HEK293T (cell line): ENCODE results near the gene SOCS2.

Experiments
- CTBP1 ChIP-seq: fragments of 450-650 bp; IDR thresholded peaks from 2 replicates; pipeline ENCODE4 v1.6.1; 2016; ENCODE audit warnings: borderline replicate concordance
- ELF4 ChIP-seq: fragments of 450-650 bp; IDR thresholded peaks from 2 replicates; pipeline ENCODE4 v1.6.1; 2017; ENCODE audit warnings: antibody characterized with exemption
- FOXA1 ChIP-seq: fragments of 450-650 bp; IDR thresholded peaks from 2 replicates; pipeline ENCODE4 v1.6.1; 2016; ENCODE audit warnings: mild to moderate bottlenecking
- FOXM1 ChIP-seq: fragments of 450-650 bp; IDR thresholded peaks from 2 replicates; pipeline ENCODE4 v1.6.1; 2017; ENCODE audit warnings: mild to moderate bottlenecking, borderline replicate concordance
- LEF1 ChIP-seq: fragments of 450-650 bp; IDR thresholded peaks from 2 replicates; pipeline ENCODE4 v1.6.1; 2017; ENCODE audit warnings: mild to moderate bottlenecking, borderline replicate concordance
- SP1 ChIP-seq: fragments of 450-650 bp; IDR thresholded peaks from 2 replicates; pipeline ENCODE4 v1.6.1; 2017
- SUZ12 ChIP-seq: fragments of 450-650 bp; IDR thresholded peaks from 2 replicates; pipeline ENCODE4 v1.6.1; 2016; ENCODE audit warnings: mild to moderate bottlenecking
- TARDBP ChIP-seq: fragments of 450-650 bp; IDR thresholded peaks from 2 replicates; pipeline ENCODE4 v1.6.1; 2016

DNA sequence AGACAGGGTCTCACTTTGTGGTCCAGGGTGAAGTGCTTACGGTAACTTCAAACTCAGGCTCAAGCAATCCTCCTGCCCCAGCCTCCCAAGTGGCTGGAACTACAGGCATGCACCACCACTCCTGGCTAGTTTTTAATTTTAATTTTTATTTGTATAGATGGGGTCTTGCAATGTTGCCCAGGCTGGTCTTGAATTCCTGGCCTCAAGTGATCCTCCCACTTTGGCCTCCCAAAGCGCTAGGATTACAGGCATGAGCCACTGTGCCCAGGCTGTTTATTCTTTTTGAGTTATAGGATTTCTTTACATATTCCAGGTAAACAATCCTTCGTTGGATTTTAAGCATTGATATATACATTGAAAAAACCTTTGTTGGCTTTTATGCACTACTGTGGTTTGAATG, 26.7 kb downstream of the SOCS2 start:
- no peak for TF ChIP-seq LEF1
- TF ChIP-seq FOXA1: no peak
- no peak for TF ChIP-seq FOXM1
- TF ChIP-seq ELF4: no peak
- no peak for TF ChIP-seq CTBP1
- TF ChIP-seq SP1: no peak
- TF ChIP-seq SUZ12: no peak
- TF ChIP-seq TARDBP: no peak
